Liver (tissue), 9 donors: ENCODE results near the gene ADORA3. TPM values are rescaled to one million over a fixed set of nuclear protein-coding genes. Genes with fewer than 3 reads are reported as not detected.
A peak's percentile ranks its signal among the peaks of the same experiment; 100 is the strongest.

Source experiments
- DNase-seq: peaks from one replicate; pipeline ENCODE4 v3.0.0-alpha.2; 2017; ENCODE audit warnings: low spot score
- H3K27ac ChIP-seq, 2 donors: one replicate each; pipeline ENCODE4 v1.7.0; 2013; ENCODE audit warnings: inconsistent platforms in 2 of 2, low read length in 2 of 2, control low read depth in 1 of 2, low read depth in 1 of 2, mild to moderate bottlenecking in 1 of 2
- H3K27me3 ChIP-seq, 4 donors: one replicate each; pipeline versions ENCODE4 v1.6.1 to v1.7.0; 2013; ENCODE audit warnings: low read length in 3 of 4, inconsistent platforms in 1 of 4, mild to moderate bottlenecking in 1 of 4, moderate library complexity in 1 of 4; ENCODE audit not compliant: control insufficient read depth in 4 of 4, insufficient read depth in 4 of 4
- H3K36me3 ChIP-seq, 4 donors: one replicate each; pipeline versions ENCODE4 v1.6.1 to v1.7.0; 2013; ENCODE audit warnings: low read length in 3 of 4, mild to moderate bottlenecking in 3 of 4, low read depth in 1 of 4, moderate library complexity in 1 of 4; ENCODE audit not compliant: control insufficient read depth in 4 of 4, insufficient read depth in 3 of 4
- H3K4me1 ChIP-seq, 4 donors: one replicate each; pipeline versions ENCODE4 v1.6.1 to v1.7.0; 2013; ENCODE audit warnings: low read length in 3 of 4, mild to moderate bottlenecking in 3 of 4, moderate library complexity in 1 of 4; ENCODE audit not compliant: control insufficient read depth in 4 of 4, insufficient read depth in 4 of 4
- H3K4me3 ChIP-seq, 3 donors: one replicate each; pipeline versions ENCODE4 v1.6.1 to v1.7.0; 2013; ENCODE audit warnings: low read length in 3 of 3, control low read depth in 1 of 3, low read depth in 1 of 3, mild to moderate bottlenecking in 1 of 3
- H3K9ac ChIP-seq, 2 donors: one replicate each; pipeline ENCODE4 v1.7.0; 2013; ENCODE audit warnings: low read length in 2 of 2, mild to moderate bottlenecking in 2 of 2, moderate library complexity in 2 of 2, control low read depth in 1 of 2, low read depth in 1 of 2
- H3K9me3 ChIP-seq, 4 donors: one replicate each; pipeline versions ENCODE4 v1.6.1 to v1.7.0; 2013; ENCODE audit warnings: low read length in 3 of 4; ENCODE audit not compliant: control insufficient read depth in 4 of 4
- CTCF ChIP-seq: fragments of 150-350 bp; IDR thresholded peaks from 2 replicates; pipeline ENCODE4 v1.5.1; 2017; ENCODE audit warnings: improper control_type of control experiment, low read depth, low read length; ENCODE audit not compliant: missing input control
- EGR1 ChIP-seq, 2 donors: IDR thresholded peaks; 2 replicates each; pipeline ENCODE4 v1.6.1; 2016 to 2018; ENCODE audit warnings: antibody characterized with exemption in 2 of 2, low read depth in 2 of 2
- GABPA ChIP-seq, 2 donors: IDR thresholded peaks in 1 of 2; conservative IDR thresholded peaks in 1 of 2; 2 replicates each; pipeline ENCODE4 v1.6.1; 2016; ENCODE audit warnings: antibody characterized with exemption in 2 of 2, mild to moderate bottlenecking in 1 of 2, moderate library complexity in 1 of 2
- HNF4A ChIP-seq, 2 donors: conservative IDR thresholded peaks; 2 replicates each; pipeline ENCODE4 v1.6.1; 2016; ENCODE audit warnings: antibody characterized with exemption in 2 of 2, mild to moderate bottlenecking in 2 of 2
- JUND ChIP-seq, 2 donors: IDR thresholded peaks; 2 replicates each; pipeline ENCODE4 v1.6.1; 2016; ENCODE audit warnings: antibody characterized with exemption in 2 of 2
- RAD21 ChIP-seq, 2 donors: IDR thresholded peaks; 2 replicates each; pipeline ENCODE4 v1.6.1; 2016; ENCODE audit warnings: antibody characterized with exemption in 2 of 2, mild to moderate bottlenecking in 2 of 2
- REST ChIP-seq: IDR thresholded peaks from 2 replicates; pipeline ENCODE4 v1.6.1; 2016; ENCODE audit warnings: antibody characterized with exemption, mild to moderate bottlenecking
- RXRA ChIP-seq, 2 donors: IDR thresholded peaks; 2 replicates each; pipeline ENCODE4 v1.6.1; 2017 to 2018; ENCODE audit warnings: antibody characterized with exemption in 2 of 2, mild to moderate bottlenecking in 1 of 2
- SP1 ChIP-seq: IDR thresholded peaks from 2 replicates; pipeline ENCODE4 v1.6.1; 2018; ENCODE audit warnings: antibody characterized with exemption, mild to moderate bottlenecking
- TAF1 ChIP-seq: conservative IDR thresholded peaks from 2 replicates; pipeline ENCODE4 v1.6.1; 2016; ENCODE audit warnings: antibody characterized with exemption, mild to moderate bottlenecking
- WGBS: extraction: QIAGEN DNeasy Blood & Tissue Kit; methylation state at CpG from one replicate; pipeline ENCODE4 v1.1.7; 2013; 5-methylcytosine and 5-hydroxymethylcytosine counted together
- polyA plus RNA-seq, 2 donors: library from polyadenylated mRNA; stranded (reverse) in 1 of 2; unstranded in 1 of 2; fragments of 200-250 nt in 1 of 2; fragments of >200 nt in 1 of 2; fragmentation: Nextera tagmentation in 1 of 2; extraction: Ambion mirVana in 1 of 2; gene quantifications; one replicate each; pipeline versions ENCODE4 v1.2.1 to v1.2.3, GENCODE V29; 2013 to 2015
- total RNA-seq, 2 donors: library from RNA; depleted of rRNA; stranded (reverse); fragments of >200 nt; gene quantifications; one replicate each; pipeline ENCODE4 v1.2.3, GENCODE V29; 2014
- donor health status: healthy.
- donor health status: healthy.
- donor health status: healthy.
- donor health status: healthy.
- donor health status: healthy.

The ADORA3 gene
- total and polyA plus RNA-seq, 4 donors, result 0.97 to 5.6 (median 3.2) TPM

GRCh38 chr1:111506561-111506960 is 3.1 kb upstream of the ADORA3 start:
- no peak for DNase-seq
- WGBS, result 48% methylated on average over 2 of the region's 2 CpGs
- no peak for TF ChIP-seq TAF1
- TF ChIP-seq HNF4A (conservative IDR thresholded peaks at IDR 0.05), result no peak
- Histone ChIP-seq H3K27me3 (no peaks in the 10 kb centered on the region), H3K27ac (peak overlapping the region in 1 of 2 donors; percentile 44), H3K4me1 (peaks cover 11 to 32% (median 21%) of the 10 kb centered on the region in 4 donors), H3K4me3 (no peak overlapping the region), H3K36me3 (no peaks in the 10 kb centered on the region), H3K9me3 (no peaks in the 10 kb centered on the region), H3K9ac (no peak overlapping the region)

GRCh38 chr1:111505641-111506119 is 2.2 kb upstream of the ADORA3 start:
- Histone ChIP-seq H3K9ac (no peak overlapping the region), H3K27ac (peak overlapping the region; percentile 38 to 44)

GRCh38 chr1:111504097-111504496 is 664 bp upstream of the ADORA3 start:
- WGBS, result 58% methylated on average over 6 of the region's 6 CpGs
- TF ChIP-seq EGR1 (IDR thresholded peaks at IDR 0.05; ENCODE audit: low read depth in 2 of 2) (no peak), HNF4A (conservative IDR thresholded peaks at IDR 0.05) (no peak), SP1 (no peak), JUND (IDR thresholded peaks at IDR 0.05) (no peak), RXRA (IDR thresholded peaks at IDR 0.05) (no peak), TAF1 (no peak), REST (no peak), RAD21 (IDR thresholded peaks at IDR 0.05) (no peak), CTCF (no peak)
- Histone ChIP-seq H3K9me3 (no peaks in the 10 kb centered on the region), H3K4me1 (peaks cover 3 to 19% (median 10%) of the 10 kb centered on the region in 4 donors), H3K9ac (no peak overlapping the region), H3K36me3 (no peaks in the 10 kb centered on the region), H3K4me3 (no peak overlapping the region), H3K27ac (no peak overlapping the region), H3K27me3 (no peaks in the 10 kb centered on the region)
- DNase-seq, result no peak

More at GRCh38 chr1:111505641-111506119, 2.2 kb upstream of the ADORA3 start:
- 87% methylated on average over 6 of the region's 6 CpGs for WGBS
- H3K9me3 ChIP-seq, result no peaks in the 10 kb centered on the region
- H3K4me1 ChIP-seq, result peaks cover 11 to 32% (median 21%) of the 10 kb centered on the region in 4 donors
- H3K27me3 ChIP-seq, result no peaks in the 10 kb centered on the region
- TF ChIP-seq REST, result no peak
- TF ChIP-seq GABPA (IDR thresholded peaks at IDR 0.05 in 1 of 2, conservative IDR thresholded peaks at IDR 0.05 in 1 of 2), result no peak
- no peak overlapping the region for H3K4me3 ChIP-seq
- H3K36me3 ChIP-seq, result no peaks in the 10 kb centered on the region
- DNase-seq, result no peak
